CD4-positive, alpha-beta T cell treated with Interferon alpha-2 for 1 hour (primary cell): Measurements from ENCODE around the gene NEDD4.
"Not testable (repeated sequence)": the region's sequence is repeated elsewhere in the genome, so short reads cannot be mapped to it uniquely, and the experiment has no call there.

ENCODE experiments used
- DNase-seq, 2 donors: peaks; one replicate each; pipeline ENCODE4 v3.0.0-alpha.2; 2020 to 2022

NEDD4 gene

GRCh38 chr15:56004281-56004680, 10.9 kb upstream of the NEDD4 start:
- DNase-seq, result not testable (repeated sequence)

GRCh38 chr15:56003777-56004176, 10.4 kb upstream of the NEDD4 start:
- DNase-seq, result not testable (repeated sequence)

- not testable (repeated sequence) for DNase-seq
Measured at GRCh38 chr15:56003277-56003676, 9.9 kb upstream of the NEDD4 start.

- DNase-seq, result no peak
Measured at GRCh38 chr15:56001471-56002078, 8.2 kb upstream of the NEDD4 start.

- DNase-seq, result no peak
Measured at GRCh38 chr15:55999658-56000057, 6.2 kb upstream of the NEDD4 start.

- no peak for DNase-seq
Measured at GRCh38 chr15:55998478-55998877, 5.1 kb upstream of the NEDD4 start.

- no peak for DNase-seq
Measured at GRCh38 chr15:55993804-55994560, 570 bp upstream of the NEDD4 start.

- DNase-seq, result no peak
Measured at GRCh38 chr15:55992769-55993110, 672 bp downstream of the NEDD4 start.

GRCh38 chr15:55991802-55992768, 1.3 kb downstream of the NEDD4 start:
- no peak for DNase-seq

- no peak for DNase-seq
Measured at GRCh38 chr15:55990998-55991397, 2.4 kb downstream of the NEDD4 start.

GRCh38 chr15:55990516-55990915, 2.9 kb downstream of the NEDD4 start:
- no peak for DNase-seq

GRCh38 chr15:55989383-55989782, 4.0 kb downstream of the NEDD4 start:
- DNase-seq, result no peak

GRCh38 chr15:55981582-55982249, 11.7 kb downstream of the NEDD4 start:
- no peak for DNase-seq

- DNase-seq, result no peak
Measured at GRCh38 chr15:55980511-55980910, 12.9 kb downstream of the NEDD4 start.

- no peak for DNase-seq
Measured at GRCh38 chr15:55977231-55977630, 16.2 kb downstream of the NEDD4 start.

- DNase-seq, result no peak
Measured at GRCh38 chr15:55970286-55970685, 23.1 kb downstream of the NEDD4 start.

GRCh38 chr15:55969582-55969981, 23.8 kb downstream of the NEDD4 start:
- no peak for DNase-seq

- no peak for DNase-seq
Measured at GRCh38 chr15:55968923-55969322, 24.5 kb downstream of the NEDD4 start.

- DNase-seq, result no peak
Measured at GRCh38 chr15:55965091-55965490, 28.3 kb downstream of the NEDD4 start.

- DNase-seq, result no peak
Measured at GRCh38 chr15:55960946-55961345, 32.5 kb downstream of the NEDD4 start.

GRCh38 chr15:55959744-55960447, 33.5 kb downstream of the NEDD4 start:
- DNase-seq, result no peak

GRCh38 chr15:55958349-55958748, 35.1 kb downstream of the NEDD4 start:
- no peak for DNase-seq
